Measurements from ENCODE around the gene KIF5C.

DNA sequence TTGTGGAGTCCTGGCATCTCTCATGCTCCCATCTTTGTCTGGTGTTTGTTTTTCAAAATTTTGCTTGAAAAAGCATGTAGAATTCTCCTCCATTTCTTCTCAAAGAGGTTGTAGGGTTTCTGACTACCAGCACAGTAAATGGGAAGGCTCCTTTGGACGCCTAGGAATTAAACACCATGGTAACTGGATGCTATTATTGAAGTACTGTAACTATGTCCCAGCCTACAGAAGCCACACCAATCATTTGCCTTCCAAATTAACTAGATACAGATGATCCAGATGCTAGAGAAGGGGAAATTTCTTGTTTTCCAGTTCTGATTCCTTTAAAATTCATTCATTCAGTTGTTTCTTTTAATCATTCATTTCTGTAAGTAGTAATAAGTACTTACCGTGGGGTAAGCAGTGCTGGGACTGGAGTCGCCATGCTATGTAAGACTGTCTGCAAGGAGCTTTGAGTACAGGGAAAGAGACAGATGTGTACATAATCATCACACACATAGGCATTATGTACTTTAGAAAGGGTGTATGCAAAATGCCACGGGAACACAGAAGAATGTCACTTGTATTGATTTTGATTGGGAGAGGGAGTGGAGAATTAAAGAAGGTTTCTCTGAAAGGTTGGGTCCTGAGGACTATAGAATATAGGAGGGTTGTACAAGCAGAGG, 49.6 kb downstream of the KIF5C start:
- TF ChIP-seq, protein P1, sequence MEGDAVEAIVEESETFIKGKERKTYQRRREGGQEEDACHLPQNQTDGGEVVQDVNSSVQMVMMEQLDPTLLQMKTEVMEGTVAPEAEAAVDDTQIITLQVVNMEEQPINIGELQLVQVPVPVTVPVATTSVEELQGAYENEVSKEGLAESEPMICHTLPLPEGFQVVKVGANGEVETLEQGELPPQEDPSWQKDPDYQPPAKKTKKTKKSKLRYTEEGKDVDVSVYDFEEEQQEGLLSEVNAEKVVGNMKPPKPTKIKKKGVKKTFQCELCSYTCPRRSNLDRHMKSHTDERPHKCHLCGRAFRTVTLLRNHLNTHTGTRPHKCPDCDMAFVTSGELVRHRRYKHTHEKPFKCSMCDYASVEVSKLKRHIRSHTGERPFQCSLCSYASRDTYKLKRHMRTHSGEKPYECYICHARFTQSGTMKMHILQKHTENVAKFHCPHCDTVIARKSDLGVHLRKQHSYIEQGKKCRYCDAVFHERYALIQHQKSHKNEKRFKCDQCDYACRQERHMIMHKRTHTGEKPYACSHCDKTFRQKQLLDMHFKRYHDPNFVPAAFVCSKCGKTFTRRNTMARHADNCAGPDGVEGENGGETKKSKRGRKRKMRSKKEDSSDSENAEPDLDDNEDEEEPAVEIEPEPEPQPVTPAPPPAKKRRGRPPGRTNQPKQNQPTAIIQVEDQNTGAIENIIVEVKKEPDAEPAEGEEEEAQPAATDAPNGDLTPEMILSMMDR (IDR thresholded peaks at IDR 0.05; ENCODE audit: low read depth, low read length, missing input control): no peak
- no peak for TF ChIP-seq TAF1 (conservative IDR thresholded peaks at IDR 0.05)
- TF ChIP-seq, protein P2, sequence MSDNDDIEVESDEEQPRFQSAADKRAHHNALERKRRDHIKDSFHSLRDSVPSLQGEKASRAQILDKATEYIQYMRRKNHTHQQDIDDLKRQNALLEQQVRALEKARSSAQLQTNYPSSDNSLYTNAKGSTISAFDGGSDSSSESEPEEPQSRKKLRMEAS (IDR thresholded peaks at IDR 0.05): no peak
- TF ChIP-seq, protein P3, sequence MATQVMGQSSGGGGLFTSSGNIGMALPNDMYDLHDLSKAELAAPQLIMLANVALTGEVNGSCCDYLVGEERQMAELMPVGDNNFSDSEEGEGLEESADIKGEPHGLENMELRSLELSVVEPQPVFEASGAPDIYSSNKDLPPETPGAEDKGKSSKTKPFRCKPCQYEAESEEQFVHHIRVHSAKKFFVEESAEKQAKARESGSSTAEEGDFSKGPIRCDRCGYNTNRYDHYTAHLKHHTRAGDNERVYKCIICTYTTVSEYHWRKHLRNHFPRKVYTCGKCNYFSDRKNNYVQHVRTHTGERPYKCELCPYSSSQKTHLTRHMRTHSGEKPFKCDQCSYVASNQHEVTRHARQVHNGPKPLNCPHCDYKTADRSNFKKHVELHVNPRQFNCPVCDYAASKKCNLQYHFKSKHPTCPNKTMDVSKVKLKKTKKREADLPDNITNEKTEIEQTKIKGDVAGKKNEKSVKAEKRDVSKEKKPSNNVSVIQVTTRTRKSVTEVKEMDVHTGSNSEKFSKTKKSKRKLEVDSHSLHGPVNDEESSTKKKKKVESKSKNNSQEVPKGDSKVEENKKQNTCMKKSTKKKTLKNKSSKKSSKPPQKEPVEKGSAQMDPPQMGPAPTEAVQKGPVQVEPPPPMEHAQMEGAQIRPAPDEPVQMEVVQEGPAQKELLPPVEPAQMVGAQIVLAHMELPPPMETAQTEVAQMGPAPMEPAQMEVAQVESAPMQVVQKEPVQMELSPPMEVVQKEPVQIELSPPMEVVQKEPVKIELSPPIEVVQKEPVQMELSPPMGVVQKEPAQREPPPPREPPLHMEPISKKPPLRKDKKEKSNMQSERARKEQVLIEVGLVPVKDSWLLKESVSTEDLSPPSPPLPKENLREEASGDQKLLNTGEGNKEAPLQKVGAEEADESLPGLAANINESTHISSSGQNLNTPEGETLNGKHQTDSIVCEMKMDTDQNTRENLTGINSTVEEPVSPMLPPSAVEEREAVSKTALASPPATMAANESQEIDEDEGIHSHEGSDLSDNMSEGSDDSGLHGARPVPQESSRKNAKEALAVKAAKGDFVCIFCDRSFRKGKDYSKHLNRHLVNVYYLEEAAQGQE (IDR thresholded peaks at IDR 0.05): no peak
- TF ChIP-seq GABPA (IDR thresholded peaks at IDR 0.05 in 1 of 2, conservative IDR thresholded peaks at IDR 0.05 in 1 of 2): no peak
